Stimulated activated CD8-positive, alpha-beta memory T cell treated with anti-CD3 and anti-CD28 coated beads, Interleukin-7, amount 100 ng/mL, for 1 hour (primary cell): ENCODE data around the gene CLIC6.
"Not testable (repeated sequence)": the region's sequence is repeated elsewhere in the genome, so short reads cannot be mapped to it uniquely, and the experiment has no call there.

ENCODE experiments used
- DNase-seq, 2 donors: peaks; one replicate each; pipeline ENCODE4 v3.0.0-alpha.2; 2020; ENCODE audit warnings: low read depth in 2 of 2

CLIC6 gene

DNA sequence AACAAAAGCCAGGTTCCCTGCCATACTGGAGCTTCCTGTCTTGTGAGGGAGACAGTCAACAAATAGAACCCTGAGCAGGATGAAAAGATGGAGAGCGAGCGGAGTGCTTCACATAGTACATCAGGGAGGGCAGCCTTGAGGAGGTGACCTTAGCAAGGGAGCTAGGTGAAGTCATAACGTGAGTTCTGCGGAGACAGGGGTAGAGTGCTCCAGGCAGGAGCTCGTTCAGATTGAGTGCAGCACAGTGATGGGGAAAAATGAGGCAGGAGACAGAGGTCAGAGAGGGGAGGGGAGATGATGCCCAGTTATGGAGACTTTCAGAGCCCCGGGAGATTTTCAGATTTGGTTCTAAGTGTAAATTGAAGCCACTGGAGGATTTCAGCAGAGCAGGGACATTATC, 15.3 kb upstream of the CLIC6 start:
- no peak for DNase-seq

DNA sequence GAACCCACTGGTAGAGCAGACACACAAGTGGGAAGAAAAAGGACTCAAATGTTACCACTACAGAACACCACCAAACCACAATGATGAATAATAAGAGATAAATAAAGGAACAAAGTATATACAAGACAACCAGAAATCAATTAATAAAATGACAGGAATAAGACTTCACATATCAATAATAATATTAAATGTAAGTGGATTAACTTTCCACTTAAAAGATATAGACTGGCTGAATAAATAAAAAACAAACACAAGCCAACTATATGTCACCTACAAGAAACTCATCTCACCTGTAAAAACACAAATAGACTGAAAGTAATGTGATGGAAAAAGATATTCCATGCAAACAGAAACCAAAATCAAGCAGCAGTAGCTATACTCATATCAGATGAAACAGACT, 6.9 kb upstream of the CLIC6 start:
- DNase-seq = no peak

DNA sequence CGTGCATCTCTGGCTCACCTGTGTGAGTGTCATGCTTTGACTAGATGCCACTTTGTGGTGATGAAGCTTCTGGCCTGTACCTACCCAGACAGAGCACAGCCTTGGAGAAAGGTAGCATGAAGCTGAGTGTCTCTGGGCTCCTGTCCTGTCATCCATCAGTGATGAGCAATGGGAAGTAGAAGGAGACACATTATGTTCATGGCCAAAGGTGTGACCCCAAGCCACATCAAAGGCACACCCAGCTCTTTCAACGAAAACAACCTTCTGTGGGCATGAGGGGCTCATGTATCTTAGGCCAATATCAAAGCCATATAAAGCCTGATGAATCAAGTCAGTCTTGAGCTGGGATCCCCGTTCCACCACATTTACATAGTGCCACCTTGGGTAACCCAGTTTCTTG, 1.0 kb upstream of the CLIC6 start:
- DNase-seq = no peak

DNA sequence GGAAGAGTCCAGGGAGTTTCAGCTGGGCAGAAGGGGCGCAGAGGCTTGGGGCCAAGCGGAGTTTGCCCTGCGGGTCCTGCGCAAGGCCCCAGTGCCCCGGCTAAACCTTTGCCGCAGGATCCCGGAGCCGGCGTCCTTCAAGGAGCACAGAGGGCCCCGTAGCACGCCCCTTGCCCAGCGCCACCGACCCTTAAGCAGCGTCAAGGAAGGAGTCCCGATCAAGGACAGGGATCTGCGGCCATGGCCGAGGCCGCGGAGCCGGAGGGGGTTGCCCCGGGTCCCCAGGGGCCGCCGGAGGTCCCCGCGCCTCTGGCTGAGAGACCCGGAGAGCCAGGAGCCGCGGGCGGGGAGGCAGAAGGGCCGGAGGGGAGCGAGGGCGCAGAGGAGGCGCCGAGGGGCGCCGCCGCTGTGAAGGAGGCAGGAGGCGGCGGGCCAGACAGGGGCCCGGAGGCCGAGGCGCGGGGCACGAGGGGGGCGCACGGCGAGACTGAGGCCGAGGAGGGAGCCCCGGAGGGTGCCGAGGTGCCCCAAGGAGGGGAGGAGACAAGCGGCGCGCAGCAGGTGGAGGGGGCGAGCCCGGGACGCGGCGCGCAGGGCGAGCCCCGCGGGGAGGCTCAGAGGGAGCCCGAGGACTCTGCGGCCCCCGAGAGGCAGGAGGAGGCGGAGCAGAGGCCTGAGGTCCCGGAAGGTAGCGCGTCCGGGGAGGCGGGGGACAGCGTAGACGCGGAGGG, 520 bp downstream of the CLIC6 start:
- no peak for DNase-seq

DNA sequence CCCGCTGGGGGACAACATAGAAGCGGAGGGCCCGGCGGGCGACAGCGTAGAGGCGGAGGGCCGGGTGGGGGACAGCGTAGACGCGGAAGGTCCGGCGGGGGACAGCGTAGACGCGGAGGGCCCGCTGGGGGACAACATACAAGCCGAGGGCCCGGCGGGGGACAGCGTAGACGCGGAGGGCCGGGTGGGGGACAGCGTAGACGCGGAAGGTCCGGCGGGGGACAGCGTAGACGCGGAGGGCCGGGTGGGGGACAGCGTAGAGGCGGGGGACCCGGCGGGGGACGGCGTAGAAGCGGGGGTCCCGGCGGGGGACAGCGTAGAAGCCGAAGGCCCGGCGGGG, 1.1 kb downstream of the CLIC6 start:
- DNase-seq = not testable (repeated sequence)

DNA sequence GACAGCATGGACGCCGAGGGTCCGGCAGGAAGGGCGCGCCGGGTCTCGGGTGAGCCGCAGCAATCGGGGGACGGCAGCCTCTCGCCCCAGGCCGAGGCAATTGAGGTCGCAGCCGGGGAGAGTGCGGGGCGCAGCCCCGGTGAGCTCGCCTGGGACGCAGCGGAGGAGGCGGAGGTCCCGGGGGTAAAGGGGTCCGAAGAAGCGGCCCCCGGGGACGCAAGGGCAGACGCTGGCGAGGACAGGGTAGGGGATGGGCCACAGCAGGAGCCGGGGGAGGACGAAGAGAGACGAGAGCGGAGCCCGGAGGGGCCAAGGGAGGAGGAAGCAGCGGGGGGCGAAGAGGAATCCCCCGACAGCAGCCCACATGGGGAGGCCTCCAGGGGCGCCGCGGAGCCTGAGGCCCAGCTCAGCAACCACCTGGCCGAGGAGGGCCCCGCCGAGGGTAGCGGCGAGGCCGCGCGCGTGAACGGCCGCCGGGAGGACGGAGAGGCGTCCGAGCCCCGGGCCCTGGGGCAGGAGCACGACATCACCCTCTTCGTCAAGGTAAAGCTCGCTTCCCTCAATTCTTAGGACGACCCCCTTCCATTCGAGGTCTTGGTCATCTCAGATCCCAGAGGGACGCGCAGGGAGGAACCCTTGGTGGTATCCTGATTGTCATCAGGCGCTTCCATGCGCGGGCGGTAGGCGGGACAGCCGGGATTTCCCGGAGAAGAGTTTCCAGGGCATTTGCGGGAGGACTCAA, 1.6 kb downstream of the CLIC6 start:
- DNase-seq = no peak

DNA sequence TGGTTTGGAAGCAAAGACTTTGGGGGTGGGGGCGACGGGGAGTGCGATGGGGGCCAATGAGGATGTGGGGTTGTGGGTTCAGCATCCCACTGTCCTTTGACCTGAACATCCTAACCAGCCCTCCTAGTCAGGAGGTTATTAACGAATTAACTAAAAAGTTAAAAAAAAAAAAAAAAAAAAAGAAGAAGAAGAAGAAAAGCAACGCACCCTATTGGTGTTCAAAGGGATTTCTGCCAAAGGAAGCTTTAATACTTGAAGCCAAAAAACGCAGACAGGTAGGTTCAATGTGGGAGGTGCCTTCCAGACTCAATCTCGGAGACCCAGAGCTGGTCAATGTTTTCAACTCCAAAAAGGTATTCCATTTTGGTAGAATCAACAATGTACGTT, 2.2 kb downstream of the CLIC6 start:
- DNase-seq = no peak

DNA sequence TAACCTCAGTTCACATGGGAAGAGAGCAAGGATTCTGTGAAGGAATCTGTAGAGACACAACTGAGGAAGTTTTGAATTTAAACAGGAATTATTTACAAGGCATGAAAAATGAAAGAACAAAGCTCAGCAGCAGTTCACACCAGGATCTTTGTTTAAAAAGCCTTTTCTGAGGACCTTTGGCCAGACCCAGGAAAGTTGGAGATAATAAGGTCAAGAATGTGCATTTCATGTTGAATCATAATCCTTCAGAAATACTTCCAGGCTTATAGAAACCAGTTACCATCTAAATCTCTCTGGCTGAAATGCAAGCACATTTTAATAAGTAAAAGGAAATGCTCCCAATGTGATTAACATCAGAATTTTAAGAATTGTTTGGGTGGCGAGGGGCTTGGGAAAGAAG, 2.7 kb downstream of the CLIC6 start:
- DNase-seq = no peak

DNA sequence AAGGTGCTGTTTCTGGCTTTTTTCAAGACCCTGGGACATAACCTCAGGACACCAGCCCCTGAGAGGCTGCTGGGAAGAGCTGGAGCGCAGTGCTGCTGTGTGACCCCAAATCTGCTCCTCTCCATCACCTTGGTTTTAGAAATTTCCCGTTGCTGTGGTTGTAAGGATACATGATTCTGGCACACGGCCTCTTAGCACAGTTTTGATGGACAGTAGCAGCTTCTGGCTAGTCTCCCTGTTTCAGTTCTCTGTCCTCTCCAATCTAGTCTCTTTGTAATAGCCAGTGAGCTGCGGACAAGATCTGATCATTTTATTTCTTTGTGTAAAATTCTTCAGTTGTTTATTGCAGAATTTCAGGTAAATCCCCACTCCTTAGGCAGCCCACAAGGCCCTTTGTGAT, 3.1 kb downstream of the CLIC6 start:
- DNase-seq = no peak

DNA sequence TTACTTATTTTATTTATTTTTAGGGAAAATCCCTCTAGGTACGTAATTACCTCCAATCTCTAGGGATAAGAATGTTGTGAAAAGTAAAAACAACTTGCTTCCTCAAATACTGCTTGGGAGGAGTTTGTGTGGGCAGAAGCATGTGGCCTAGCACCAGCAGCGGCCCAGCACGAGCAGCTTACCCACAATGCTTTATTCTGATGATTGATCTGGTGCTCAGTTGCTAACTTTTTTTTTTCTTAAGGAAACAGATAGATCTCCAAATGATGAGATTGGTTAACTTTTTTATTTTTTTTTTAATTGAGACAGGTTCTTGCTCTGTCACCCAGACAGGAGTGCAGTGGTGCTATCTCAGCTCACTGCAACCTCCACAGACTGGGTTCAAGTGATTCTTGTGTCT, 4.2 kb downstream of the CLIC6 start:
- no peak for DNase-seq

DNA sequence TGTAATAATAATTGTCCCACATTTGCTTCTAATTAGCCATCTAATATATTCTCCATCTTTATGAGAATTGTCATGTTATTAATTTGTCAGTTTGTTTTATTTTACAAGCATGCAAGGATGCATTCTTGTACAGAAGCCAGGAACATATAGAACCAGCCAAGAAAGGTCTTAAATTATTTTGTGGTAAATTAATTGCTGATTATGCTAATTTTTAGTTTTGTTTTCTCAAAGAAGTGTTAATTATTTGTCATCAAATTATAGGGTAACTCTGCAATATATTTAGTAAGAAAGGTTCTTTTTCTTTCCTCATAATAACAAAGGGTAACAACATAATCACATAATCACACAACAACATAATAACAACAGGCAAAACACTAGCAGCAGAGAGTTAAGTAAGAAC, 5.7 kb downstream of the CLIC6 start:
- no peak for DNase-seq

DNA sequence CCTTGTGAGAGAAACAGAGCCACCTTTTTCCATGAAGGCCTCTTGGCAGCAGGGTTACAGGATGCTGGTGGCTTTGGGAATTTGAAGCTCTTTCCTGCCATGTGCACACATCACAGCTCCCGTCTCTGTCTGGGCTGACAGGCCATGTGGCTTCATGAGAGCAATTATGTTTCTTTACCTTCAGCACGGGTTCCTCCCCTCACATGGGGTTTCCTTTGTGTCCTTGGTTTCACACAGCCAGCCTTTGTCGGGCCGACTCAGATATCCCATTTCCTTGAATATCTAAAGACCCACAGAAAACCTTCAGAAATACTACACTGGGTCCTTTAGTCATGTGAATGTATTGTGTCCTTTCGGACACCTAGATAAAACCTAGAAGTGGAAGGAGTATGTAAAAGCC, 7.1 kb downstream of the CLIC6 start:
- DNase-seq = no peak

DNA sequence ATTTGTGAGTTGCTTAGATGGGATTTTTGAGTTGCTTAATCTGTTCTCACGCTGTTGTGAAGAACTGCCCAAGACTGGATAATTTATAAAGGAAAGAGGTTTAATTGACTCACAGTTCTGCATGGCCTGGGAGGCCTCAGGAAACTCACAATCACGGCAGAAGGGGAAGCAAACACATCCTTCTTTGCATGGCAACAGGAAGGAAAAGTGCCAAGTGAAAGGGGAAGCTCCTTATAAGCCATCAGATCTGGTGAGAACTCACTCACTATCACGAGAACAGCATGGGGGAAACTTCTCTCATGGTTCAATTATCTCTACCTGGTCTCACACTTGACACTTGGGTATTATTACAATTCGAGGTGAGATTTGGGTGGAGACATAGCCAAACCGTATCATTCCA, 10.3 kb downstream of the CLIC6 start:
- DNase-seq = no peak

DNA sequence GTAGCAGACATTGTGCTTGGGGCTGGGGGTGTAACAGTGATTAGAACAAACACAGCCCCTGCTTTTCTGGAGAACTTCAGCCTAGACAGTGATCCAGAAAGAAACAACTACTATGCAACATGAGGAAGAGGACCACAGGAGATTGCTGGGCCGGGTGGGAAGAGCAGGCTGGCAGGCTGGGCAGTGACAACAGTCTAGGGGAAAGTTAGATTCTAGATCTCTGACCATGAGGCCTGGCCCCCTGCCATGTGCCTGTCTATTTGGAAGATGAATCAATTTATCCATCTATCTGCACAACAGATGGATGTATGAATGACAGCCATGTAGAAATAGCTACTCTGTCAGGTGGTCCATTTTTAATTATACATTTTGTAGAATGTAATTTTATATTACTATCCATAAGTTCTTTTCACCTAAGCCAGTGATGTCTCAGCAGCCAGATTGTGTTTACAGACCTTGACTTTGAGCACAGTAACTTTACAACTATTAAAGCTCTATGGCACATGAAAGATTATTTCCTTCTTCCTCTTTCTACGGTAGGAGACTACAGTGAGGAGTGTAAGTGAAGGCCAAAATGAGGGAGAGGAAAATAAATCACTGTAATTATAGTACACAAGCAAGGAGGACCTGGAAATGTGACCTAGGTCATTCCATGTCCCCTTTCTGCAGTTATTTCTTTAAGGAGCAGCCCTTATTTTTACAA, 15.5 kb downstream of the CLIC6 start:
- no peak for DNase-seq

DNA sequence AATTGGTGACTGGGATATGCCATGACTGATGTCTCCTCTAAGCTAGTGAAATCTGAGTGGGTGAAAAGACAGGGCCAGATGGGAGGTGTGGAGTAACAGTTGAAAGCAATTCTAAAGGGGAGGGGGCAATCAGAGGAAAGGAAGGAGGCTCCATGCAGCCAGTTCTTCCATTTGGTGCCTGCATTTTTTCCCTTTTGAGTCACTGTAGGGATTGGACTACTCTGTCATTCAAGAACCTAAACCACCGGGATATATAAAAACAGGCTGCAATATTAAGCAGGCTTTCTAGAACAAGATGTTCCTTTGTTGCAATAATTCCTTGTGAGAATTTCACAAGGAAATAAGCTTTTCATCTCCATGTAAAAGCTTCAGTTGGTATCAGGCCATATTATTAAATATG, 18.3 kb downstream of the CLIC6 start:
- DNase-seq = no peak

DNA sequence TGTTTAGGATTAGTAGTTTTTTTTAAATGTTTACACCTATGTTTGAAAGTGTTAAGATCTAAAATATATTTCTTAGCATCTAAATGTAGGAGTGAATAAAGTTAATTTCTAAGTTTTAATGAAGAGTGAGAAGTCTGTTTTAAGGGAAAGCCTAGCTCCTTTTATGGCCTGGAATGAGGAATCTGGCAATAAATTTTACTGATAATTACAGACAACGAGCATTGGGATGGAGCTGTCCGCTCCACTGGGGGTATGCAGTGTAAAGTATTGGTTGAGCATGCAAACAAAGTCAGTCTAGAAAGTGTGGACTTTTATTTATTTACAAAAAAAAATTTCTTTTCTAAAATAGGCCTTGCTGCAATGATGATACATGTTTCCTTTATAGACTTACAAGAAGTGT, 19.0 kb downstream of the CLIC6 start:
- no peak for DNase-seq

DNA sequence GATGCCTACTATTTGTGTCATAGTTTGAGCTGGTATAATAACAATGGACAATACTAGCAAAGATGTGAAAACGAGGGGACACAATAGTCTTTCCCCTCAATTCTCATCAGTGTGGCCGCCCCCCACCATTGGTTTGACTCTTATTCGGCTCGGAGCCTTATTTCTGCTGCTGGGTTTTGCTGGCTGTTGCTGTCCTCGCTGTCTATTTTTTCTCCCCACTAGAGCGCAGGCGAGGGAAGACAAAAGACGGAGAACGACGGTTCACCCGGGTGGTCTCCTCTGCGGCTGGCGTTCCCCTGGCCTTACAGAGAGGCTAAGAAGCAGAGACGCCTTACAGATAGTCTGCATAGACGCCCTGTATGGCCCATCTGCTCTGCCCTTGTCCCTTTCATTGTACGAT, 19.4 kb downstream of the CLIC6 start:
- no peak for DNase-seq

DNA sequence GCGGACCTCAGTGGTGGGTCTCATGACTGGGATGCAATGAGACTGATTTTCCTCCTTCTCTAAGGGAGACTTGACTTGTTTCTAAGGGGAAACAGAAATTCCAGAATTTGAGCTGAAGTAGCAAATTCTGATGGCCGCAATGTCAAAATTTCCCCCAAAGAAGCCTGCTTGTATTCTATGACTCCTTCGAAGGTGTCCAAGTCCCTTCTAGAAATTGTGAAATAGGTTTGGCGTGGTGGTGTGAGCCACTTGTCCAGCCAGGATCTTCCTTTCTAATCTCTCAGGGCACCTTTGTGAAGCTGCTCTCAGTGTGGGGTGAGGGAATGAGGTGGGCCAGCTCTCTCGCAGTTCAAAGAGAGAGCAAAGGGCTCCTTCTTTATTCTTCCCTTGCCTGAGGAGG, 19.9 kb downstream of the CLIC6 start:
- DNase-seq = no peak

DNA sequence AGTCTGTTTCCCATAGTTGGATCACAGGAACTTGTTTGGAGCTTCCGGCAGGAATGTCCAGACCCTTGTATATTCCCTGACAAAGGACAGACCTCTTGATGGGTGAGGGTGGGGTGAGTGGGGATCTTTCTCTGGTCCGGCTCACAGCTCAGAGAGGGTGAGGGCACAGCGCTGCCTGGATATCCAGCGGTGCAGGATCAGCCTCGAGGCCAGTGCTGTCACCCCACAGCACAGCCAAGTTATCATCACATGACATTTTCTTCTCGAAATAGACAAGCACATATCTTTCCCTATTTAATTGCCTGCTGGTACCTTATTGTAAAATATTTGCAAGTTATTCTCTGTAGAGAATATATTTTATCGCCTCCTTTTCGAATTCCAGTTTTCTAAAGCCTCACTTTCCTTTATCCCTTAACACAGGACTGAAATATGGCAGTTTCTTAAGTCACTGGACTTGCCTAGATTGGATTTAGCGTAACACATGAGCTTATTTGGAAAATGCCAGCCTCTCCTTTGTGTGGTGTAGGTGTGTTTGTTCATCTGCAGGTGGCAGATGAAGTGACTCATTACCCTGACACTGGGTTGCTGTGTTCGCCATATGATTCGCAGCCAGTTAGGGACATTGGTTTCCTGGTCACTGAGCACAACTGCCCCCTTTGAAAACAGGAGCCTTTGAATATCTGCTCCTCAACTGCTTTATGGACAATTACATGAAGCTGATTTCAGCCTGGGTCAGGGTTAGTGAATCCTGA, 21.4 kb downstream of the CLIC6 start:
- DNase-seq = no peak

DNA sequence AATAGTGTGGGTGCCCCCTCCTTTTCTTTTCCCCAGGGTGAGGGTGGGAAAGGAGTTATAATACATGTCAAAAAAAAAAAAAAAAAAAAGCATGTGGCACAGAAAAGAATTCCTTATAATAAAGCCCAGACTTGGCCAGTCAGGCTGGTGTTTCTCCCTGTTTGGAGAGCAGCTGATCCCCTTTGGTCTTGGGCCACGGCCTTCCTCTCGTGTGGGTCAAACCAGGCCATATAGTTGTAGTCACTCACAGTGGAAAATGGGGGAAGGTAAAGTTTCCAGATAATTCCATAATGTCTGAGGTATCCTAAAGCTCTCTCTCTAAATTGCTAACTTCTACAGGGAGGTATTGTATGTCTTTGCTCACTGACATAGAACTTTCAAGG, 22.0 kb downstream of the CLIC6 start:
- DNase-seq = no peak

DNA sequence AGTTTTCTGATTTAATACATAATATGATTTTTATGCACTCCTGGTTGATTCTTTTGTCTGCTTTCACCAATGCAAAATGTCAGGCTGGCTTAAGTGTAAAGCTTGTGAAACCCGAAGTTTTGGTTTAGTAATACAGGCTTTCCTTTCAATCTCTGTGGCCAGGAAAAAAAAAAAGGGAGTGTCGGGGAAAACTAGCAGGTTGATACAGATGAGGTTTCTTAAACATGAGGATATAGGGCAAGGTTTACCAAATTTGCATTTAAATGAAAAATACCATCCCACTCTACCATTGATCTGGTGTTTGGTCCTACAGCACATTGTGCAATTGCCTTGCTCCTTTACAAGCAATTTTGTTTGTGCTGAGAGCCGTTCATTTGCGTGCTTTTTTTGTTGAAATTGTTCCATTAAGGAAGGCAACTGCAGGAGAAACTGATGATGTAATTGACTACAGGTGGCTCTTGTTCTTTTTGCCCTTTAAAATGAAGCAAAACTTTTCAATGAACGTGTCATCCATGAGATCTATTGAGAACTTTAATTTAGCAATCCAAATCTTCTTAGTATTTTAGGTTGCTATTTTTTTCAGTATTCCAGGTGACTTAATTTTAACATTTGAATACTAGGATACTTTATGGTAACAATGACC, 22.7 kb downstream of the CLIC6 start:
- DNase-seq = no peak

DNA sequence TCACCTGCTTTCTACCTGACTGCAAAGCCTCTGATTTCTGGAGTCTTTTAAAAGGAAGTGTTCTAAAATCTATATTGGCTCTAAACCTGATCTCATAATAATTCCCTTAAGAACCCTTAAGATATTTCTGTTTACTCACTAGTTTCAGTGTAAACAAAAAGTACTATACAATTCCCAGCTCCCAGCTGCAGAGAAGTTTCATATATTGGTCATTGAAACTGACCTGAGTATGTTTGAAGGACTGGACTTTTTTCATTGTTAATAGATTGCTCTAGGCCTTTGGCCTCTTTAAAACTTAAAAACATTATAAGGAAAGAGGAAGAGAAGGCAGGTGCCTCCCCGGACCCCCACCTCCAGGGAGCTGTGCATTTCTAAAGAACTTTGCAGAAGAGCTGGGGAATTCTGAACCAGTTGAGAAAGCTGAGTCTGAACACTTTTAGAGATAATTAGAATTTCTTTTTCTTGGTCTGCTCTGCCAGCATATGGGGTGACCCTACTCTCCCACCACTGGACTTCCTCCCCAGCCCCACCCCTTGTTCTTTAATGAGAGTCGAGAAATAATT, 23.7 kb downstream of the CLIC6 start:
- DNase-seq = no peak
